ENCODE data around the gene ICOS.

Gene ICOS

DNA sequence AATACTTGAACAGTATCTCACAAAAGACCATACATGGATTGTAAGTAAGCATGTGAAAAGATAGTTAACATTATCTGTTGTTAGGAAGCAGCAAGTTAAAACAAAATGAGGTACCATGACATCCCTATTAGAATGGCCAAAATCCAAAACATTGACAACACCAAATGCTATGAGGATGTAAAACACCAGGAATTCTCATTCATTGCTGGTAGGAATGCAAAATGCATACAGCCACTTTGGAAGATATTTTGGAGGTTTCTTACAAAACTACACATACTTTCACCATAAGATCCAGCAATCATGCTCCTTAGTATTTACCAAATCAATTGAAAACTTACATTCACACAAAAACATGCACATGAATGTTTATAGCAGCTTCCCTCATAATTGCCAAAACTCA, 30.9 kb upstream of the ICOS start:
- DNase-seq (ENCODE audit: low spot score) = no peak
- no peak for TF ChIP-seq CTCF (IDR thresholded peaks at IDR 0.05; ENCODE audit: extremely low read depth, insufficient read depth, missing control alignments)
- in situ Hi-C loops (cut with MboI; ENCODE audit: low pct_unique_long_range_greater_than_20kb, low sequenced_read_pairs, unreplicated experiment) = loop anchor here (25.0 kb wide), 1 partner anchor 418 kb away; no protein-coding TSS in a partner anchor

DNA sequence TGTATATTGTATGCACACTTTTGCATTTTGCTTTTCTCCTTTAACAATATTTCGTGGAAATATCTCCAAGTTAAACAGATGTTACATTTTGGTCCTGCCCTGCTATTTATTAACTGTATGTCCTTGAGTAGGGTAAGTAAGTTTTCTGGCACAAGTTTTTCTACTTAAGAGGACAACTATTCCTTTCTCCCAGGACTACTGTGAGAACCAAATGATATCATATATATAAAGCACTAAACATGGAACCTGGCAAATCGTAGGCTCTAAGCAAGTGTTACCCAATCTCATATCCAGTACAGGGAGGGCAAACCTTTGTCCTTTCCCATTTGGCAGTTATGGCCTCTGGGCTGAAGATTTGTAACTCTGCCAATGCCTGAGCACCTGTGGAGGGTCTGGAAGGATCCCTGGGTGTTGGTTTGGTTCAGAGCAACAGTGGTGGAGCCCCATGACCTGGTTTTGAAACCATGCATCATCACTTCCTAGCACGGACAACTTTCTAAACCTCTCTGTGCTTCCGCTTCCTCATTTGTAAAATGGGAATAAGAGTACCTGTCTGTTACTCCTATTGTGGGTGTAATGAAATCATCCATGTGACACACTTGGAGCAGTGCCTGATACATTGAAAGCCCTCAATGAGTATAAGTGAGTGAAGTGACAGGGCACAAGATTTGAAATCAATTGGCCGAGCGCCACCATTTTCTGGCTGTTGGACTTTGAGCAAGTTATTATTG, 28.3 kb upstream of the ICOS start:
- in situ Hi-C loops (cut with MboI; ENCODE audit: low pct_unique_long_range_greater_than_20kb, low sequenced_read_pairs, unreplicated experiment) = loop anchor here (25.0 kb wide), 1 partner anchor 421 kb away; no protein-coding TSS in a partner anchor
- no peak for TF ChIP-seq CTCF (IDR thresholded peaks at IDR 0.05; ENCODE audit: extremely low read depth, insufficient read depth, missing control alignments)
- no peak for DNase-seq (ENCODE audit: low spot score)

DNA sequence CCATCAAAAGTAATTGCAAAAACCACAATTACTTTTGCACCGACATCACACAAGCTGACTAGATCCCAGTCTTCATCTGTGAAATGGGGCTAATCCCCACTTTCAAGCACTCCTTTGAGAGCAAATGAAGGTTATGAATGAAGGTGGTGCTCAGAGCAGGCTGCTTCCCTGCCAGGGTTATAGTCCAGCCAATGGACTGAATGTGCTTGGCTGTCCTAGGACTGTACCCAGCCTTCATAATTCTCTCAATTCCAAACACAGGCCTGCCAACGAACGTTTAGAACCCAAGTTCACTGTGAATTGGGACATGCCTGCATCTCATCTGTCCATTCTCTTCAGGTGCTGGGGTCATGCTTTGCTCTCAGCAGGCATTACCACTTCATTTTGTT, 27.8 kb upstream of the ICOS start:
- TF ChIP-seq CTCF (IDR thresholded peaks at IDR 0.05; ENCODE audit: extremely low read depth, insufficient read depth, missing control alignments) = no peak
- in situ Hi-C loops (cut with MboI; ENCODE audit: low pct_unique_long_range_greater_than_20kb, low sequenced_read_pairs, unreplicated experiment) = loop anchor here (25.0 kb wide), 1 partner anchor 421 kb away; no protein-coding TSS in a partner anchor
- no peak for DNase-seq (ENCODE audit: low spot score)

- in situ Hi-C loops (cut with MboI; ENCODE audit: low pct_unique_long_range_greater_than_20kb, low sequenced_read_pairs, unreplicated experiment) = loop anchor here (25.0 kb wide), 1 partner anchor 422 kb away; no protein-coding TSS in a partner anchor
- TF ChIP-seq CTCF (IDR thresholded peaks at IDR 0.05; ENCODE audit: extremely low read depth, insufficient read depth, missing control alignments) = peak; percentile 51
- DNase-seq (ENCODE audit: low spot score) = no peak
Observed at GRCh38 chr2:203909261-203909967, 27.1 kb upstream of the ICOS start.

DNA sequence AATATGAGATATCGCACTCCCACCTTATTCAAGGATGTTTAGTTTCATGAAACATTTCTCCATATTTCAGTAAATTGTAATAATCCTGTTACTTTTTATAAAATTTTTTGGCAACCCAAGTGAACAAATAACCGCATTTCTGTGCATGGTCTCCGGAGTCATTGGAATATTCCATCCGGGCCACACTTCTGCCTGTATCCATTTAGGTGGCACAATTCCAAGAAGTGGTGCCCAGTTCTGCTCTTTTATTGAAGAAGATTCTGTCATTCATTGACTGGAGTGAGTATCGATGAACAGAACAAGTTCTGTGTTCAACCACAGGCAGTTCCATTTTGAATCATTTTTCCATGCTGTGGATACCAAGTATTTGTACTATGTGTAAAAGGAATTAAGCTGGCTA, 26.6 kb upstream of the ICOS start:
- in situ Hi-C loops (cut with MboI; ENCODE audit: low pct_unique_long_range_greater_than_20kb, low sequenced_read_pairs, unreplicated experiment) = loop anchor here (25.0 kb wide), 1 partner anchor 423 kb away; no protein-coding TSS in a partner anchor
- TF ChIP-seq CTCF (IDR thresholded peaks at IDR 0.05; ENCODE audit: extremely low read depth, insufficient read depth, missing control alignments) = no peak
- no peak for DNase-seq (ENCODE audit: low spot score)

DNA sequence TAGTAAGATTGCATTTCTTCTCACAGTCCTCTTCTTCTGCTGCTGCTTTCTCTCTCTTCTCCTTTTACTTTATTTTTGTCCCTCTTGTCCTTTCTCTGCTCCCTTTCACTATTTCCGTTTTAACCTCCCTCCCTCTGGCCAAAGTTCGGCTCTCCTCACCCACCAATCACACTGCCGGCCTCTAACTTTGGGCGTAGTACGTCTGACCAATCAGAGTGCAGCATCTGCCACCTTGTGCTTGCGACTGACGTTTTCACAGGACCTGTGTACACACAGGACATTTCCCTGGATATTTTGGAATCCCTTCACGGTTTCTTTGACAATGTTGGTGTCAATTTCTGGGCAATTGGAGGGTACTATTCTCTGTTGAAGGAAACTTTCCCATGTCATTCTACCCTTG, 22.6 kb upstream of the ICOS start:
- no peak for DNase-seq (ENCODE audit: low spot score)
- in situ Hi-C loops (cut with MboI; ENCODE audit: low pct_unique_long_range_greater_than_20kb, low sequenced_read_pairs, unreplicated experiment) = loop anchor here (25.0 kb wide), 1 partner anchor 427 kb away; no protein-coding TSS in a partner anchor
- no peak for TF ChIP-seq CTCF (IDR thresholded peaks at IDR 0.05; ENCODE audit: extremely low read depth, insufficient read depth, missing control alignments)

Data from GM13977 (cell line).